Fibroblast of lung (primary cell): ENCODE measurements around the gene BIVM. TPM values are rescaled to one million over a fixed set of nuclear protein-coding genes. Genes with fewer than 3 reads are reported as not detected.

Experiments used
- DNase-seq, 2 donors: peaks; one replicate each; pipeline versions ENCODE4 v3.0.0 to v3.0.0-alpha.2; 2010; ENCODE audit warnings: low read depth in 2 of 2
- H2AFZ ChIP-seq: 2 replicates; pipeline ENCODE4 v1.5.1; 2012; ENCODE audit warnings: low read length, control low read depth, inconsistent platforms
- H3K27ac ChIP-seq: 2 replicates; pipeline ENCODE4 v1.5.1; 2011; ENCODE audit warnings: low read length, control low read depth; ENCODE audit not compliant: insufficient read depth
- H3K27me3 ChIP-seq: 2 replicates; pipeline ENCODE4 v1.5.1; 2011; ENCODE audit warnings: mild to moderate bottlenecking, low read length; ENCODE audit not compliant: control insufficient read depth, insufficient read depth
- H3K36me3 ChIP-seq: 2 replicates; pipeline ENCODE4 v1.5.1; 2011; ENCODE audit warnings: low read length; ENCODE audit not compliant: control insufficient read depth, insufficient read depth
- H3K4me1 ChIP-seq: 2 replicates; pipeline ENCODE4 v1.5.1; 2011; ENCODE audit warnings: low read length; ENCODE audit not compliant: control insufficient read depth, insufficient read depth; ENCODE audit errors: extremely low read depth
- H3K4me2 ChIP-seq: 2 replicates; pipeline ENCODE4 v1.5.1; 2011; ENCODE audit warnings: low read length, control low read depth; ENCODE audit not compliant: insufficient read depth; ENCODE audit errors: extremely low read depth
- H3K4me3 ChIP-seq, 4 experiments: fragments of 200-600 bp in 1 of 4; sonication (generic) in 1 of 4; replicated peaks in 1 of 4; 2 replicates each; pipeline ENCODE4 v1.5.1; 2011 to 2016; ENCODE audit warnings: low read length in 4 of 4, low read depth in 3 of 4, mild to moderate bottlenecking in 3 of 4, control low read depth in 2 of 4, inconsistent platforms in 1 of 4, mixed read lengths in 1 of 4; ENCODE audit not compliant: insufficient read depth in 1 of 4; ENCODE audit errors: control extremely low read depth in 1 of 4
- H3K79me2 ChIP-seq: 2 replicates; pipeline ENCODE4 v1.5.1; 2012; ENCODE audit warnings: mild to moderate bottlenecking, low read length, inconsistent platforms; ENCODE audit not compliant: control insufficient read depth, insufficient read depth
- H3K9ac ChIP-seq: 2 replicates; pipeline ENCODE4 v1.5.1; 2011; ENCODE audit warnings: mild to moderate bottlenecking, low read length, control low read depth; ENCODE audit not compliant: insufficient read depth
- H3K9me3 ChIP-seq: 2 replicates; pipeline ENCODE4 v1.5.1; 2012; ENCODE audit warnings: low read depth, low read length; ENCODE audit not compliant: control insufficient read depth, insufficient read depth
- H4K20me1 ChIP-seq: 2 replicates; pipeline ENCODE4 v1.5.1; 2011; ENCODE audit warnings: low read length; ENCODE audit not compliant: control insufficient read depth, insufficient read depth; ENCODE audit errors: extremely low read depth
- EZH2 ChIP-seq: IDR thresholded peaks from 2 replicates; pipeline ENCODE4 v1.5.1; 2012; ENCODE audit warnings: low read length, control low read depth, mild to moderate bottlenecking; ENCODE audit errors: missing control alignments
- polyA plus RNA-seq, 2 donors: library from polyadenylated mRNA; depleted of rRNA in 1 of 2; stranded (reverse) in 1 of 2; unstranded in 1 of 2; fragments of >200 nt; gene quantifications; 2 replicates each; pipeline ENCODE4 v1.2.1, GENCODE V29; 2011 to 2012; ENCODE audit warnings: missing spikeins in 1 of 2
- total RNA-seq: library from RNA; depleted of rRNA; stranded (reverse); fragments of >200 nt; gene quantifications from 2 replicates; pipeline ENCODE4 v1.2.1, GENCODE V29; 2014
- TF ChIP-seq, protein P1 (sequence below), 2 donors: IDR thresholded peaks in 1 of 2; conservative IDR thresholded peaks in 1 of 2; 1 replicate in 1 of 2; 2 replicates in 1 of 2; pipeline ENCODE4 v1.5.1; 2011 to 2012; ENCODE audit warnings: low read length in 2 of 2, control low read depth in 1 of 2, inconsistent platforms in 1 of 2, low read depth in 1 of 2, mild to moderate bottlenecking in 1 of 2

The BIVM gene
- total and polyA plus RNA-seq, 2 donors (not counting 1 experiment from before 2014, with no cell fraction given): 22.3 to 22.4 TPM

DNA sequence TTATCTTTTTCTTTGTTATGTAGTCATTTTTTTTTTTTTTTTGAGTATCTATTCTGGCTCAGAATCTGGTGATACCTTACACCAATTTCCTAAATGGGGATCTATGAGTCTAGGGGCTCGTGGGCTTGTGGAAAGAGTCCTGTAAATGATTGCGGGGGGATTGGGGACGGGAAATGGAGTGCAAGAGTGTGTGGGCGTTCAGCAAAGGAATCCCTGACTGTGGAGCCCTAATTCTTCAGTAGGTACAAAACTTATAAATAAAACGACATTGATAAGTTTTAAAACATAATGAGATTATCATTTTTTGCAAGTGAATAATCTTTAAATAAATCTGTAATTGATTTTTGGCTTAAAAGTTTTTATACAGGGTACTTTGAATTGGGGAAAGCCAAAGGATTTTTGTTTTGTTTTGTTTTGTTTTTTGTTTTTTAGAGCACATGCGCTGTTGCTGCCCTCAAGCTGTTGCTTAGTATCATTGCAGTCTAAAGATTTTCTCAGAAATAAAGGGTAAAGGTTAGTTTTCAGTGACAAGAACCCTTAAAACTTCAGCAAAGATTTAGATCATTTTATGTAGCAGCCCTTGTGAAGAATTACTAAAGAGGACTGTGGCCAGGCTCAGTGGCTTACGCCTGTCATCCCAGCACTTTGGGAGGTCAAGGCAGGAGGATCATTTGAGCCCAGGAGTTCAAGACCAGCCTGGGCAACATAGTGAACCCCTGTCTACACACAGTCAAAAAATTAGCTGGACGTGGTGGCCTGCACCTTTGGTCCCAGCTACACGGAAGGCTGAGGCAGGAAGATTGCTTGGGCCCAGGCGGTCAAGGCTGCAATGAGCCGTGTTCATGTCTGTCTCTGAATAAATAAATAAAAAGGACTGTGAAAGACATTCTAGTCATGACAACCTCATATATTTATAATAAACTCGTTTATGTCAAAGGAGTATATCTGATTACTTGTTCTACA, 48.6 kb downstream of the BIVM start:
- H3K79me2 ChIP-seq: peaks cover 44% of the 10 kb centered on the region
- no peaks in the 10 kb centered on the region for H3K9me3 ChIP-seq

GRCh38 chr13:102848956-102849355, 50.0 kb downstream of the BIVM start:
- peaks cover 44% of the 10 kb centered on the region for H3K79me2 ChIP-seq
- peaks cover 3% of the 10 kb centered on the region for H3K4me1 ChIP-seq
- H3K4me2 ChIP-seq: no peak overlapping the region
- no peaks in the 10 kb centered on the region for H3K27me3 ChIP-seq
- no peak overlapping the region for H3K27ac ChIP-seq
- no peak for DNase-seq
- H3K9ac ChIP-seq: no peak overlapping the region
- no peak for TF ChIP-seq EZH2
- TF ChIP-seq, protein P1, sequence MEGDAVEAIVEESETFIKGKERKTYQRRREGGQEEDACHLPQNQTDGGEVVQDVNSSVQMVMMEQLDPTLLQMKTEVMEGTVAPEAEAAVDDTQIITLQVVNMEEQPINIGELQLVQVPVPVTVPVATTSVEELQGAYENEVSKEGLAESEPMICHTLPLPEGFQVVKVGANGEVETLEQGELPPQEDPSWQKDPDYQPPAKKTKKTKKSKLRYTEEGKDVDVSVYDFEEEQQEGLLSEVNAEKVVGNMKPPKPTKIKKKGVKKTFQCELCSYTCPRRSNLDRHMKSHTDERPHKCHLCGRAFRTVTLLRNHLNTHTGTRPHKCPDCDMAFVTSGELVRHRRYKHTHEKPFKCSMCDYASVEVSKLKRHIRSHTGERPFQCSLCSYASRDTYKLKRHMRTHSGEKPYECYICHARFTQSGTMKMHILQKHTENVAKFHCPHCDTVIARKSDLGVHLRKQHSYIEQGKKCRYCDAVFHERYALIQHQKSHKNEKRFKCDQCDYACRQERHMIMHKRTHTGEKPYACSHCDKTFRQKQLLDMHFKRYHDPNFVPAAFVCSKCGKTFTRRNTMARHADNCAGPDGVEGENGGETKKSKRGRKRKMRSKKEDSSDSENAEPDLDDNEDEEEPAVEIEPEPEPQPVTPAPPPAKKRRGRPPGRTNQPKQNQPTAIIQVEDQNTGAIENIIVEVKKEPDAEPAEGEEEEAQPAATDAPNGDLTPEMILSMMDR (conservative IDR thresholded peaks at IDR 0.05 in 1 of 2, IDR thresholded peaks at IDR 0.05 in 1 of 2; ENCODE audit: low read depth in 1 of 2, low read length in 2 of 2): no peak
- H2AFZ ChIP-seq: no peak overlapping the region
- H3K36me3 ChIP-seq: no peaks in the 10 kb centered on the region
- no peak overlapping the region for H3K4me3 ChIP-seq
- H4K20me1 ChIP-seq: no peaks in the 10 kb centered on the region
- H3K9me3 ChIP-seq: no peaks in the 10 kb centered on the region

More for the DNA sequence above, 48.6 kb downstream of the BIVM start:
- H3K36me3 ChIP-seq: no peaks in the 10 kb centered on the region
- H2AFZ ChIP-seq: no peak overlapping the region
- H3K4me2 ChIP-seq: peak overlapping the region; percentile 92
- peak; percentile 35 to 70 for DNase-seq
- H3K27ac ChIP-seq: peak overlapping the region; percentile 98
- peak overlapping the region; percentile 13 for H3K9ac ChIP-seq
- H3K4me3 ChIP-seq: peak overlapping the region; percentile 82 to 100 (median 96)
- no peaks in the 10 kb centered on the region for H3K27me3 ChIP-seq
- TF ChIP-seq, protein P1 (conservative IDR thresholded peaks at IDR 0.05 in 1 of 2, IDR thresholded peaks at IDR 0.05 in 1 of 2; ENCODE audit: low read depth in 1 of 2, low read length in 2 of 2): peak; percentile 64 to 76
- no peak for TF ChIP-seq EZH2
- peaks cover 3% of the 10 kb centered on the region for H3K4me1 ChIP-seq
- no peaks in the 10 kb centered on the region for H4K20me1 ChIP-seq

DNA sequence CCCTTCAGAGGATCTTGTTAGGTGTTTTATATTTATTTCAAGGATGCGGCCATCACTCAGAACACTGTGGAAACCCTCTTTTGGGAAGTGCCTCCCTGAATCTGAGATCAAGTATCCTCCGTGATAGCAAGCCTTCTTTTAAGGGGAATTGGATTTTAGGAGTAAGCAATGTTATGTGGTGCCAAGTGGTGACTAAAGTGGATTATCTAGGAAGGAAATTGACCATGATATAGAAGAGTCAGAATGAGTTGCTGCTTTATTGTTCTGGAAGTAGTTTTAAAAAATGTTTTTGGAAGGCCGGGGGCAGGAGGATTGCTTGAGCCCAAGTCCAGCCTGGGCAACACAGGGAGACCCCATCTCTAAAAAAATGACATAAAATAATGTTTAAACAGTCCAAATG, 53.6 kb downstream of the BIVM start:
- H3K4me3 ChIP-seq: no peak overlapping the region
- no peak overlapping the region for H3K27ac ChIP-seq
- no peaks in the 10 kb centered on the region for H3K9me3 ChIP-seq
- H2AFZ ChIP-seq: no peak overlapping the region
- H3K9ac ChIP-seq: no peak overlapping the region
- TF ChIP-seq, protein P1 (conservative IDR thresholded peaks at IDR 0.05 in 1 of 2, IDR thresholded peaks at IDR 0.05 in 1 of 2; ENCODE audit: low read depth in 1 of 2, low read length in 2 of 2): no peak
- no peak for TF ChIP-seq EZH2
- peaks cover 3% of the 10 kb centered on the region for H3K4me1 ChIP-seq
- no peaks in the 10 kb centered on the region for H3K27me3 ChIP-seq
- DNase-seq: no peak
- no peaks in the 10 kb centered on the region for H4K20me1 ChIP-seq
- H3K4me2 ChIP-seq: no peak overlapping the region
- peaks cover 31% of the 10 kb centered on the region for H3K79me2 ChIP-seq
- H3K36me3 ChIP-seq: peaks cover 4% of the 10 kb centered on the region
